Mucosa of gallbladder (tissue), 1 donor: ENCODE data around the gene IP6K3. TPM values are rescaled to one million over a fixed set of nuclear protein-coding genes. Genes with fewer than 3 reads are reported as not detected.

Experiments
- DNase-seq: peaks from one replicate; pipeline ENCODE4 v3.0.0-alpha.2; 2020; ENCODE audit warnings: low spot score
- total RNA-seq: library from RNA; stranded (reverse); gene quantifications from one replicate; pipeline ENCODE4 v1.2.1, GENCODE V29; 2021
- donor health status: DM: no; HTN: no; CAD: no.

IP6K3 gene
- total RNA-seq, 1 donor from 2014 or later, result 0.26 TPM

DNA sequence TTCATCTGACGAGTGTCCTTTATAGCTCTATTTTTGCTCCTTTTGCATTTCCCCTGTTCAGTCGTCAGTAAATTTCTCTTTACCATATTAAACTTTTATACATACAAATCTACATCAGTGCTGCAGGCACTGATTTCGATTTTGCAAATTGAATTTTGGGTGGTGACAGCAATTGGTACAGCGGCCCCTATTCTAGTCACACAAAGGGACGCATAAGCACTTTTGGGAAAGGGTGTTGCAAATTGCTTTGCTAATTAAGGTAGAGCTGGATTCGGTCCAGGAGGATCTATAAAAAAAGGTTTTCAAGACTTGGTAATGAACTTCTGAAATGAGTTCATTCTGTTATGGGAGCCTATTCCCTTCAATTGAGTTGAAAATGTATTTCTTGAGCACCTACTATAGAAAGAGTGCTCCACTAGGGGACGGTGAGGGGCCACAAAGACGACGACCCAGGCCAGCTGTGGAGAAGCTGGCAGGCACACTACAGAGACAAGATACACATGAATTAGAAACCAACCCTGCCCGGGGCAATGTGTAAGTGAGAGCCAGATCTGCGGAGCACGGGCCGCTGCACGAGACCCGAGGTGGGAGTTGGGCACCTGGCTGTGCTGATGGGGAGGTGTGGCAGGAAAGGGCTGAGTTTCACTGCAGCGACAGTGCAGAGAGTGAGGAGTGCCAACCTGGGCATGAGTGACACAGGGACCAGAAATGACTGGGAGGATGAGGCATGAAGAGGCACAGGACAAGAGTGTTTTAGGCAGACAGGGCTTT lies 40.6 kb downstream of the IP6K3 start:
- DNase-seq, result no peak

DNA sequence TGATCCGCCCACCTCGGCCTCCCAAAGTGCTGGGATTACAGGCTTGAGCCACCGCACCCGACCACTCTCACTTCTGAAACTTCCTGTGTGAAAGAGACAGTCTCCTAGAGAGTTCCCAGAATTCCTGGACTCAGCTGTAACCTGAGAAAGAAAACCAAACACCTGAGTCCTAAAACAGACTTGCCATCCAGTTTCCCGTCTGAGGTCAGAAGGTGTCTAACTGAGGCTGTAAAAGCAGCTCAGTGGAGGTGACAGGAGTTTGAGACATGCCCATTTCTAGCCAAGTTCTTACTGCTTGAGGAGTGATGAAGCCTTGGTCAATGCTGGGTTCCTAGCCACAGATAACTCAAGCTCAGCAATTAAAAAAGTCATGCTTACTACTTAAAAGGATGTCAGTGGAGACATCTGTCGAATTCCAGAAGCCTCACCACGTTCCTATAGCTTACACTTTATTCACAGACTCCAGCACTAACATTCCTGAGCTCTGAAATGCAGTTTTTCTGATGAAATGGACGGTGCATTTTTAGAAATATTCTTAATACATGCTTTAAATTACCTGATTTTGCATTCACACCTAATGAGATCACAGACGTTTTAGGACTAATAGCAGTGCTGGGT lies 41.3 kb downstream of the IP6K3 start:
- no peak for DNase-seq

DNA sequence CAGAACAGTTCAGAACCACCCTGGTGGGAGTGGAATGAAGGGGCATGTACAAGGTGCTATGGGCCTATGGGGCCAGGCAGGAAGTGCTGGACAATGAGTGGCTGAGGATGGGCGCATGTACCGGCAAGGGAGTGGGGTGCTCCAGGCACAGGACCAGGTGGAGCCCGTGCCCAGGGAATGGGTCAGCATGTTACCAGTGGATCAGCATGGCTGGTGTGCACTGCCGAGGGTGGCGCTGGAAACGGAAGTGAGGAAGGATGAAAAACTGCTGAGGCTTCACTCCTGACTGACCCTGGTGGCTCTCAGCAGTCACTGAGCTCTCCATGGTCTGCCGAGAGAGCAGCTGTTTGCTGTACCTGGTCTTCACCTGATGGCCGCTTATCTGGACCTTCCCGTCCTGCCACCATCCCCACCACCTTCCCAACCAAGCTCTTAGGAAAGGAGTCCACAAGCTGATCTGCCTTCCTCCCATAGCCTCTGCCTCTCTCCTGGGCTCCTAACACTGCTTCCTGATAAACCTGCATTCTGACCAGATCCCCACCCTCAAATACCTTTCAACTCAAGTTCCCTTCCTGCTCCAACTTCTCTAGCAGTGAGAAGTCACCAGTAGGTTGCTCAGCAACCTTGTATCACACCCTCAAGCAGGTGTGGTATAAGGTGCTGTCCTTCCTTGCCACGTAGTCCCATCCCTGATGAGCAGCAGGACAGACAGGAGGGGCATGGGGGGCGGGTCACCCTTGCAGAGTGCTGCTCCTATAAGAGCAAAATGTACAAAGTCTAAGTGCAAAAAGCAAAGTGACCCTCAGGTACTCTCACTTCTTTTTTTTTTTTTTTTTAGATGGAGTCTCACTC lies 42.3 kb downstream of the IP6K3 start:
- no peak for DNase-seq

- DNase-seq, result no peak
Measured at GRCh38 chr6:33702345-33702977, 44.2 kb downstream of the IP6K3 start.

GRCh38 chr6:33700391-33701050 lies 46.2 kb downstream of the IP6K3 start:
- peak; percentile 65 for DNase-seq

- no peak for DNase-seq
Measured at GRCh38 chr6:33699739-33700138, 47.0 kb downstream of the IP6K3 start.

GRCh38 chr6:33699131-33699530 lies 47.6 kb downstream of the IP6K3 start:
- DNase-seq, result no peak

DNA sequence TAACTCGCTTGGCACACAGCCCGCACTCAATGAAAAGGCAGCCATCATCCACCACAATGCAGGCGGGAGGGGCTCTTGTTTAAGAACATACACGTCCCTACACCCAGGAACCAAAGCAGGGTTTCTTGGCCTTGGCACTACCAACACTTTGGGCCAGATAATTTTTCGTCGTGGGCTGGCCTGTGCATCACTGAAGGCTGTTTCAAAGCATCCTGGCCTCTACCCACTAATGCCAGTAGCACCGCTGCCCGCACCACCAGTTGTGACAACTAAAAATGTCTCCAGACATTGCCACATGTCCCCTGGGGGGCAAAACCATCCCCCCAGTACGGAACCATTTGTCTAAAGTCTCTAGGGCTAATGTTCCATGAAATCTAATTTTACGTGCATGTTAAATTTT lies 48.2 kb downstream of the IP6K3 start:
- no peak for DNase-seq

GRCh38 chr6:33697845-33698244 lies 48.9 kb downstream of the IP6K3 start:
- no peak for DNase-seq

DNA sequence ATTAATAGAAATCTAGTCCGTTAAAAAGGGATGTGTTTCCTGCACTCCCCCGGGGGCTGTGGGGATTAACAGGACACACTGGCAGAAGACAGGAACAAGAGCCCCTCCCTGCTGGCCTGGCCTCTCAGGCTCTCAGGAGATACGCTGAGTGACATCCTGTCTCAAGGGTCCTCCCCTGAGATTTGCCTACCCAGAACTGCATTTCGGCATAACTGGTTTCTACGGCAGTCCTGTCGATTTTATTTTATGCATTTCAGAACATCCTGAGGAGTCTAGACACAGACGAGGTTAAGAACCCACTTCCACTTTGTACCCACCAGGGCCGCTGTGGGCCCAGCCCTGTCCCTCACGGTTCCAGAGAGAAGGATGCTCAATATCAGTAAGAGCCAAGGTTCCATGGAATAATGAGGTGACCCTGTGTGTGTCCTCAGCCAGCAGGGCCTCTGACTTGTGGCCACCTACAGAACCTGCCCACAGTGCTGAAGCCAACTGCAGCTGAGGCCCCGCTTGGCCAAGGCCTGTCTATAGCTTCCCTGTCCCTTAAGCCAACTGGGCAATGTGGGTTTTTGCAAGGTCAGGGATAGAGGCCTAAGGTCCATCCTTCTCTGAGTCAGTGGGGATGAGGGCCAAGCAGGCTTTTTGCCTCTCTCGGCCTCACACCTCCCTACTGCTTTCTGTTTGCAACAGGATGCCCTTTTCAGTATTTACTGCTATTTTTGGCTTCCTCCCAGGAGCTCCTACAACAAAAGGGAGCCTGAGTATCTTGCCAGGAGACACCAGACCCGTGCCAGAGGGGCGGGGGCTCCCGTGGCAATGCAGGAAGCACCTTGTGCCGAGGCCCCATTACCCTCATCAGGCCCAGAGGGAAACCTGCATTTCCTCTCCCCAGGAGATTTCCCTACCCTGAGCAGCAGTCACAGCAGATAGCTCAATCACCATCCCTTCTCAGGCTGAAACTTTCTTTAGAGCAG lies 49.9 kb downstream of the IP6K3 start:
- DNase-seq, result peak; percentile 32

DNA sequence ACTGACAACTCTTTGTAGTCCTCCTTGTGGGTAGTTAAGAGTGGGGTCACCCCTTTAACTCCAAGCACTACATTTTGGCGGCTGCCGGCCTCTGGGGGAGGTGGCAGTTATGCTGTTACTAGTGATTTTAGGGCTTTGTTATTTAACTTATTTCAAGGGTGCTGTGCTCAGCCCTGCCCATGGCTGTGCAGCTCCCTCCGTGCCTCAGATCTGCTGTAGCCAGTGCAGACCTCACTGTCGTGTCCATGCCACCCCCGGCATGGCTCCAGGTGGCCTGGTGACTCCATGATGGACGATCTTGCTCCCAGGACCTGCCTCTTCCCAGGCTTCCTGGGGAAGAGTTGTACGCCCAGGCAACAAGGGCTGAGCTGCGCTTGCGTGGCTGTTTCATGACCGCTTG lies 50.6 kb downstream of the IP6K3 start:
- DNase-seq, result no peak

- DNase-seq, result no peak
Measured at GRCh38 chr6:33695451-33695887, 51.2 kb downstream of the IP6K3 start.

DNA sequence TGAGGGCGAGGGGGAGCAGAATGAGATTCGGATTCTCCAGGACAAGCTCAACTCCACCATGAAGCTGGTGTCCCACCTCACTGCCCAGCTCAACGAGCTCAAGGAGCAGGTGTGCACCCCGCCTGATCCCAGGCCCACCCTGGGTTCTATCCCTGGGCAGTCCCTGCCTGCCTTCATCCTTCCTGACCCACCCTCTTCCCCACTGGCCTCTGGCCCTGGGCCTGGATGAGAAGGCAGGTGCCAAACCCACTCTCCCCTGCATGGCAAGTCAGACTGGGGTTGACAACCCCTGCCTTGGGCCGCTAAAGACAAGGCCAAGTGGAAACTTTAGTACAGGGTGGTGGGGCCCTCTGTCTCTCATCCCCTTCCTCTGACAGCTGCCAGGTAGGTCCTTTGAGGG lies 51.7 kb downstream of the IP6K3 start:
- DNase-seq, result no peak

GRCh38 chr6:33694401-33694931 lies 52.2 kb downstream of the IP6K3 start:
- no peak for DNase-seq

DNA sequence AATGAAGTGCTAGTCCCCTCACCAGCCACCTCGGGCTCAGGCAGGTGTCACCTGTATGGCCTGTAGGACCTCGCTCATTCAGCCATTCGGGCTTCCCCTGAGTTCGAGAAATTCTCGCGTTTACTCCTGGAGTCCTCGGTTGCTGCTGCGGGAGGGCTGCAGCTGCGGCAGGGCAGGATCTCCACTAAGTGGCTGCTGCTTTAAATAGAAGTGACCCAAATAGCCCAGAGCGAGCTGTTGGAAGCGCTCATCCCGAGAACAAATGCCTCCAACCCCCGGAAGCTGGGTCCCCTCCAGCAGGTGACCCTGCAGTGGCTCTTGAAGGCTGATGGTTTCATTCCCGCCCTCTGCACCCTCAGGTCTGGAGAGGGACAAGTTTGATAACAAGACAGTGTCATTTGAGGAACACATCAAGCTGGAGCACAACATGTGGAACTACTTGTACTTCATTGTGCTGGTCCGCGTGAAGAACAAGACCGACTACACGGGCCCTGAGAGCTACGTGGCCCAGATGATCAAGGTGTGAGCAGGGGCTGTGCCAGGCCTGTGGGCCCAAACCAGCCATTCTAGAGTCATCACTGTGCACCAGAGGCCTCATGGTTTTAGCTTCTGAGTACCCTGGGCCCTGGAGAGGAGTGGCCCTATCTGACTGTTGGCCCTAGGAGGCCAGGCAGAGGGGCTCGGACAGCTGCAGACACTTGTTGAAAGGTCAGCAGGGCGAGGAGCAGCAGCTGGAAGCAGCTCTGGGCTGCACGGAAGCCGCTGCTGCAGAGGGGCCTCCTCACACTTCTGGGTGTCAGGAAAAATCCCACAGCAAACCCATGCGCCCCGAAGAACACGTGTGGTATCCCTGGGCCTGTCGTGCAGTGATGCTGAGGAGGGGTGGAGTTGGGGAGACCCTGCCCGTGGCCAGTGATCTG lies 53.3 kb downstream of the IP6K3 start:
- no peak for DNase-seq

DNA sequence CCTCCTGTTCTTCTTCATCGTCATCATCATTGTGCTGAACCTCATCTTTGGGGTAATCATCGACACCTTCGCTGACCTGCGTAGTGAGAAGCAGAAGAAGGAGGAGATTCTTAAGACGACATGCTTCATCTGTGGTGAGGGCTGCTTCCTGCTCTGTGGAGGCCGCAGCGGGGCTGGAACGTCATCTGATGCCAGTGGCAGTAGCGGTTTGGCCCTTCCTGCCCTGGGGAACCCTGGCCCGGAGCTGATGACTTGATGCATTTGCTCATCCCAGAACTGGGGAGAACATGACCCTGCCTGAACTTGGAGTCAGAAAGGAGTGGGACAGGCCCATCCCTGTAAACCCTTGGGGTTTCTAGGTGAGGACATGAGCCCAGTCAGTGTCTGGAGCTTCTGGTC lies 53.9 kb downstream of the IP6K3 start:
- DNase-seq, result peak; percentile 37

GRCh38 chr6:33692078-33692759 lies 54.5 kb downstream of the IP6K3 start:
- DNase-seq, result no peak

- no peak for DNase-seq
Measured at GRCh38 chr6:33691456-33692077, 55.1 kb downstream of the IP6K3 start.
